ELR (cell line): ENCODE results near the gene APOBEC2.

Experiments used
- DNase-seq: peaks from one replicate; pipeline ENCODE4 v3.0.0-alpha.2; 2015; ENCODE audit warnings: low read depth

APOBEC2 gene

DNA sequence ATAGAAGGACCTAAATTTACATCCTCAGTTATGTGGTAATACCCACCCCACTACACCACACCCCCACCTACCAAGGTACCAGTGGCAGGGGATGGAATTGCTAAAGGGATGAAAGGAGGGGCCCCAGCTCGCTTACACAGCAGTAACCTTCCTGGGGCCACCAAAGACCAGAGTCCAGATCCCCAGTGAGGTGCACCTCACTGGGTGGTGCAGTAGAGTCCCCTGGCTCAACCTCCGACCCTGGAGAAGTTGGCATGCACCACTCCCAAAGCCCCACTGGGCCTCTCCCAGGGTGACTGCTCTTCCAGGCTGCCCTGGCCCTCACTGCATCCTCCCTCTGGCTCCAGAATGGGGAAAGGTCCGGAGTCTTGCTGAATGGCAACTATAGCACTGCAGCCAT is 14.8 kb upstream of the APOBEC2 start:
- DNase-seq: no peak

DNA sequence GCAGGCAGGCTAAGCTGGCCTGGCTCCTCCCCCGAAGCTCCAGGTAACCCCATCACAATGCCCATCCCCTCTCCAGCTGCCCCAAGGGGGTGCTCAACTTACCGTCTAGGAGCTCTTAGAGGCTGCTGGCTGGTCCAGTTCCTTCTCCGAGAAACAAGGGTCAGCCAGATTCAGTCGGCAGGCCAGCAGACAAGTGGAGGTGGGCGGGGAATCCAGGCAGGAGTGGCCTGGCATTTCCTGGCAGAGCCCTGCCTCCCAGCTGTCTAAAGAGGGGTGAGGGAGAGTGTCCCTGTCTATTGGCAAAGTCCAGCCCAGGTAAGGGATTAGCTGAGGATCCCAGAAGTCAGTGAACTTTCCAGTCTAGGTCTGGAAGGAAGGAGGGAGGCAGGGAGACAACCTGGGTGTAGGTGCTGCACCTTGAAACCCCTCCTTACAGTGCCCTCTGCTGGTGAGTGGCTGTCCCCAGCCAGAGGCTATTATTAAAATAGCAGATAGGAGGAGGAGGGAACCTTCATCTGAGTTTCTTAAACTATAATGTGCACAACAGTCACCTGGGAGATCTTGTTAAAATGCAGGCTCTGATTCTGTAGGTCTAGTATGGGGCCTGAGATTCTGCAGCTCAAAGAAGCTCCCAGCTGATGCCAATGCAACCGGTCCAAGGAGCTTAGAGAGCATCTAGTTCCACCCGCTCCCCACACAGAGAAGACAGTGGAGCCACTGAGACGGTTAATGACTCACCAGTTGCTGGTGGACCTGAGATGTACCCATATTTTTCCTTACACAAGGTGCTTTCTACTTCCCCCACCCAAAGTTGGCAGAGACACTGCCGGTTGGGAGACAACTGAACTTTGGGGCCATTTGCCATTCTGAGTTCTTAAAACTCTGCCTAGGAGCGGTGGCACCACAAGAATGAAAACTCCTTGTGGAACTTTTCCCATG is 13.7 kb upstream of the APOBEC2 start, which contains the start of gene UNC5CL:
Gene UNC5CL (minus strand): TSS at position 162 of the 939 bp plus-strand sequence. CDS start 4,147 bp downstream, outside the sequence.
- peak; percentile 55 for DNase-seq

- peak; percentile 59 for DNase-seq
Measured at GRCh38 chr6:41040101-41040939, 12.7 kb upstream of the APOBEC2 start.

DNA sequence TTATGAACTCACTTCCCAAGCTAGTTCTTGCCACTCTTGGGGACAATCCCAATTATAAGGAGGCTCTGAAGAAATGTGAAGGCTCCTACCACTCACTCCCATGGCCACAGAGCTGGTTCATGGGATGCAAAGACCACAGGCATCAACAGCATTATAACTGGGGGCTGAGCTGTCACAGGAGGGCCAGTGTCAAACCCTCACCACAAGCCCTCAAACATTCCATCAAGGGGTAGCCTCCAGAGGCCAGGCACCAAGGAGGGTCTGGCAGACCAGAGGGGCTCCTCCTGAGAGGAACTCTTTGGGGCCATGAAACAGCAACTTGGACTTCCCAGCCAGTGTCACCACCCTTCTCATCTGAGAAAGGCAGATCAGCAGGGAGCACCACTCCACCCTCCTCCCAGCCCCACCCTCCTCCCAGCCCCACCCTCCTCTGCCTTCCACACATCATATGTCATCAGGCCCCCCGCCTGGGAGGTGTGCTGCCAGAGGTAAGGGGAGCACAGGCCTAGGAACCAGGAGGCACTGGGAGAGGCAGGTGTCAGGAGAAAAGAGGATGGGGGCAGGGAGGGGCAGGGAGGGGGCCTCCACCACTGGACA is 12.0 kb upstream of the APOBEC2 start:
- DNase-seq: no peak

DNA sequence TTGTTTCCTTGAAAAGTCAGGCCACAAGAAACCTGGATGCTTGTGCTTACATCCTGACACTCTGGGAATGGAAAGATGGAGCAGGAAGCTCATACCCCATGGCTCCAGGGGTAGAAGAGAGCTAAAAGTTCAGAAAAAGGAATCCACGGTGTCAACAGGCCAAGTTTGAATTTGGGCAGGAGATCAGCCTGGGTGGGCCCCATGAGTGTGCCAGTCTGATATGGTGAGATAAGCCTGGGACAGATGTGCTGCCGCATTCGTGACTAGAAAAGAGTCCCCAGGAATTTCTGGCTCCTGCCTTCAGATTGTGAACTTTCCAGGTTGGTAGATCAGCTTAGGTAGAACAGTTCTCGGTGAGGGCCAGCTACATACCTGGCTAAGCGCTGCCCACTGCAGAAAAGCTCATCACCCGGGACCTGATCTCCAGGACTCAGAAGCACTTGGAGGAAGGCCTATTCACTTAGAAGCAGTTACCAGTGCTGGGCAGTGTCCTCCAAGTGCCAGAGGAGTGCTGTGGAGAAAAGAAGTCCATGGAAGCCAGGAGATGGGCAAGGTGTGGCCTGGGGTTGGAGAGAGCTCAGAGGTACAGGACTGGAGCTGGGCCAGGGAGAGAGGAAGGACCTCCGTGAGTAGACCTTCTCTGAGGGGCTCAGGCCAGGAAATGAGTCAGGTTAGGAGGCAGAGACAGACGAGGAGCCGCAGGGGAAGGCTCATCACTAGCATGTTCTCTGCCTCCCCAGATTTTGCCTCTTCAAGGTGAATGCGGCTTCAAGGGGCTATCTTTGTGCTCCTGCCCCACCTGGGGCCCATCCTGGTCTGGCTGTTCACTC is 10.6 kb upstream of the APOBEC2 start, which contains the start of gene TSPO2:
Gene TSPO2 (plus strand): TSS at position 242 of the 830 bp plus-strand sequence. CDS start 519 bp downstream, at position 761.
- DNase-seq: peak; percentile 66

DNA sequence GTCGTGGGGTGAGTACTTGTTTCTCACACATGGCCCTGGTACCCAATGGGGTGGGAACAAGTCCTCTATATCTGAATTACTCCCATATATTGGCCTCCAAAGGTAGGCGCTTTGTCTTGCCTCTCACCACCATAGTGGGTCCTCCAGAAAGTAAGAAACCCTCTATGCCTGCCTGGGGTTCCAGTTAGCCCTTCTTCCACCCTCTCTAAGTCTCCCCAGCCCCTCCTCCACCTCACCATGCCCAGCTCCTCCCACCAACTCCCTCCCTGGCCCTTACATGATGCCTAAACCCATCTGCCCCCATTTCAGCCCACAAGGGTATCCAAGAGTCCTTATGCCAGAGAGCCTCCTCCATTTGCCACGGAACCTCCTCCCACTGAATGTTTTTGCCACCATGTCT is 9.9 kb upstream of the APOBEC2 start:
- no peak for DNase-seq

- no peak for DNase-seq
Measured at GRCh38 chr6:41045664-41046063, 7.3 kb upstream of the APOBEC2 start.

GRCh38 chr6:41046084-41046483 is 6.9 kb upstream of the APOBEC2 start:
- no peak for DNase-seq

GRCh38 chr6:41047306-41047705 is 5.7 kb upstream of the APOBEC2 start:
- DNase-seq: no peak

GRCh38 chr6:41047745-41048732 is 5.0 kb upstream of the APOBEC2 start:
- DNase-seq: no peak

DNA sequence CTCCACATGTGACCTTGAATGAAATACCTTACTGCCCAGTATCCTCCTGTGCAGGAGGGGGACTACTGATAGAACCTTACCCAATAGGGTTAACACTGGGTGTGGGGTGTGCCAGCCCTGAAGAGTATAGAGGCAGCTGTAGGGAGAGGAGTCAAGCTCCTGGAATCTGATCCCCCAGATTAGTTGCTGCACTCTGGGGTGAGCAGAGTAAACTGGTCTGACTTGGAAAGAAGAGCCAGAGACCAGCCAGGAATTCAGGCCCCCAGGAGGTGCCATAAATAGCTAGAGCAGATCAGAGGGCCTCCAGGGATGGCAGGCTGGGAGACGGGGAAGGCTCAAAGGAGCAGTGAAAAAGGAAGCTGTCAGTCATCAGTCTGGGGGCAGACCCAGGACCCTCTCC is 3.5 kb upstream of the APOBEC2 start:
- DNase-seq: no peak

- DNase-seq: no peak
Measured at GRCh38 chr6:41049955-41050354, 3.0 kb upstream of the APOBEC2 start.

DNA sequence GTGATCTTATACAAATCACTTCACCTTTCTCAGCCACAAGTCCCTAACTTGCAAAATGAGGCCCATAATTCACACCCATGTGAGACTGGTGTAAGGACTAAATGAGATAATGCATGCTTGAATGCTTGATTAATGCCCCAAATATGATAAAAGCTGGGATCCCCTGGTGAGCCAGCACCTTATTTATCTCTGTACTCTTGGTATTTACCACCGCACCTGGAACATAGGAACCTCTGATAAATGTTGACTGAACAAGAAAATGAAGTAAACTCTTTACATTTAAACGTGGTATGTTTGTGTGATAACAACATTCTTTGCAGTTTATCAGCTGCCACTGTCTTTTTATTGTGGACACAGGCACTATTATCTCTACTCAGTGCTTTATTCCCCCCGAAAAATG is 2.5 kb upstream of the APOBEC2 start:
- no peak for DNase-seq

GRCh38 chr6:41051873-41052272 is 1.1 kb upstream of the APOBEC2 start:
- no peak for DNase-seq

DNA sequence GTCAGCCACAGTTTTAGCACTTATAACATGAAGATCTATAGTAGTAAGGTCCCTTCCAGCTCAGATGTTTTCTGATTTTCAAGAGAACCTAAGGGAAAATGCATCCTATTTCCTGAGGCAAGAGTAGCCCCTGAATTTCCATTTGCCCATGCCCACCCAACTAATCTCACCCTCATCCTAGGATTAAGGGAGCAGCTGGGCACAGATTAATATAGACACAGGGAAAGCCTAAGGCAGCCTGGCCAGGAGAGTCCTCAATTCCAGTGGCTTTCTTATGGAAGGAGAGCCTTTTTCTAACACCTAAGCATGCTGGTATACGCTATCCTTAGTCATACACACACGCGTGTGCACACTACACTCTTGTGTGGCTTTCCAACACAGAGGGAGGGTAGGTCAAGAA is 1.5 kb downstream of the APOBEC2 start:
- no peak for DNase-seq

DNA sequence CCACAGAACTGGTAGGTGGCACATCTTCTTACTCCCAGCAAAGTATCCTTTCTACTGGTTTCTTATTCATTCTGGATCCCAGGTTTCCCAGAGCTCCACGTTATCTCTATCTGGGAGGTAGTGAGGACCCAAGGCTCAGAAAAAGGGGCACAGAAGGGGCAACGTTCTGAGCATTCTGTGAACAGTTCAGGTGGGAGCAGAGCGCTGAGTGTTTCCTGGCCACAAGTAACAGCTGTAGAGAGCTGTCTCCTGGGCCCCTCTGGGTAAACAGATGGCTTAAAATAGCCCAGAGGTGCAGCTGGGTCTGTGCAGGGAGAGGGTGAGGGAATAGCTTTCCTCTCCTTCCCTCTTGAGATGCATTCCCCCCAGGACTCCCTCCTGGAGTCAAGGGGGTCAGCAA is 2.1 kb downstream of the APOBEC2 start:
- no peak for DNase-seq

DNA sequence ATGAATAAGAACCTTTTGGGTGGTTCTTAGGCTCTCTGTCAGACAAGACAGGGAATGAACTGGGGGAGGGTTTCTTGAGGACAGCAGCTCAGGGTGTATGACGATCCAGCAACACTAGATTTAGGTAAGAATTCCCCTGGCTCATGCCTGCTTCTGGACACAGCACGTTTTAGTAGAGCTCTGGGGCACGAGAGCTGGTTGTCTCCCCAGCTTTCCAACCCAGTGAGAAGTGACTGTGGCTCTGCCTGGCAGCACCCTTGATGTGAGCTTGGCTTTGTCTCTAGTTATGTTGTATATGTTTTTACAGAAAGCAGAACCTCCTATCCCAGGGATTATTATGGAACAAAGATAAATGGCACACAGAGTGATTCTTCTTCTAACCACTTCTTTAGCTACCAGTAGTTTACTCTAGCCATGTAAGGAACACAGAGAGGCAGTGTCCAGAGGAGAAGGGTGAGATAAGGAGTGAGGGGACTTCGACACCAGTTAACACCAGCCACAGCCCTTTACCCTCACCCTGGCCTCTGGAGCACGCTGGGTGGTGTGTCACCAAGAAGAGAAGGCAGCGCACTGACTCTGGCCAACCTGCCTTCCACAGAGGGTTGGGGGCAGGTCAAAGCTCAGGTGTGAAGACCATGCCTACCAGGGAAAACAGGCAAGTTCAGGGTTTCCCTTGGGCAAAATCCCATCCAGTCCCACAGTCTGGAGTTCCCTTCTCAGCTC is 3.9 kb downstream of the APOBEC2 start:
- no peak for DNase-seq

DNA sequence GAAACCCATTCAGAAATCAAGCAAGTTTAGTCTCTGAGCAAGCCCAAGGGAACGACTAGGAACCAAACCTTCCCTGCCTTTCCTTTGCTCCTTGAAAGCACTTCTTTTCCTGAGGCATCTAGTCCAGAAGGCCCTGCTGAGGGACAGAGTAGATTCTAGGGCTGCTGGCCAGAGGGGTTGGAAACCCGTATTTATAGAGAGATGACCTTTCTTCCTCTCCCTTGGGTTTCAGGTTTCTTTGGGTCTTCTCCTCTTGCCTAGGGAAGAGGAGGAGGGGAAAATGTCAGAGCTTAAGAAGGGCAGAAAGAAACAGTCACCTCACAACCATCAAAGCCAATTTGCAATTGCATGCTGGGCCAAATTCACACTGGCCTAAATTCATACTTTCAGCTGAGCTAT is 5.8 kb downstream of the APOBEC2 start:
- no peak for DNase-seq

DNA sequence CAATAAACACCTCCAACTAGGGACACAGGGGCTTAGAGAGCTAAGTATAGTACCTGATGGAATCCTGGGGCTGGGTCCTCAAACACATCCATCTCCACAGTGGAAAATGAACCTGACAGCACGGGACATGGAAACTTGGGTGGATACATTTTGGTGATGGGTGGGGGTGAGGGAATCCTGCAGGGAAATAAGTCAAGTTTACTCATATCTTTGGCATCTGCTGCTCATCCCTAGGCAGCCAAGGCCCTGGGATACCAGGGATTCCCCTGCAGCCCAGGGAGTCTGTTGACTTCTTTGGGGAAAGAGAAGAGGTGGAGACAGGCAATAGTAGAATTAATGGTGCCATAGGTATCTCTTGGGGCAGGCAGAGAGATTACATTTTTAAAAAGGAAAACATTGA is 6.6 kb downstream of the APOBEC2 start:
- peak; percentile 62 for DNase-seq
